GM12891 (cell line): ENCODE data around the gene WSCD2.

Experiments
- POLR2A ChIP-seq: IDR thresholded peaks from 2 replicates; pipeline ENCODE4 v1.6.1; 2011; ENCODE audit warnings: low read depth, low read length, control low read depth
- POLR2AphosphoS5 ChIP-seq: IDR thresholded peaks from 2 replicates; pipeline ENCODE4 v1.6.1; 2011; ENCODE audit warnings: low read depth, low read length, control low read depth

GRCh38 chr12:108237272-108237671 is 108.2 kb downstream of the WSCD2 start:
- TF ChIP-seq POLR2AphosphoS5 (no peak), POLR2A (no peak)
